Tibial nerve (tissue), 4 donors: Measurements from ENCODE around the gene NOP16. TPM values are rescaled to one million over a fixed set of nuclear protein-coding genes. Genes with fewer than 3 reads are reported as not detected.

Experiments used
- DNase-seq, 2 donors: peaks; one replicate each; pipeline ENCODE4 v3.0.0-alpha.2; 2019; ENCODE audit warnings: low spot score in 2 of 2
- H3K27ac ChIP-seq, 4 donors: fragments of 200-600 bp; sonication (generic) in 3 of 4; one replicate each; pipeline ENCODE4 v1.5.1; 2017 to 2019; ENCODE audit warnings: mild to moderate bottlenecking in 1 of 4
- H3K27me3 ChIP-seq, 2 donors: fragments of 200-600 bp; sonication (generic) in 1 of 2; one replicate each; pipeline versions ENCODE4 v1.5.1 to v1.6.0; 2017 to 2019
- H3K36me3 ChIP-seq, 3 donors: fragments of 200-600 bp; sonication (generic); one replicate each; pipeline ENCODE4 v1.5.1; 2018 to 2019
- H3K4me1 ChIP-seq, 4 donors: fragments of 200-600 bp; sonication (generic) in 3 of 4; one replicate each; pipeline ENCODE4 v1.5.1; 2017 to 2019
- H3K4me3 ChIP-seq, 4 donors: fragments of 200-600 bp; sonication (generic) in 3 of 4; one replicate each; pipeline ENCODE4 v1.5.1; 2017 to 2019; ENCODE audit warnings: mild to moderate bottlenecking in 1 of 4, moderate library complexity in 1 of 4
- H3K9me3 ChIP-seq, 4 donors: fragments of 200-600 bp; sonication (generic) in 3 of 4; one replicate each; pipeline ENCODE4 v1.5.1; 2017 to 2019
- EP300 ChIP-seq, 2 donors: sonication (generic); formaldehyde crosslinking; IDR thresholded peaks; one replicate each; pipeline ENCODE4 v1.6.1; 2017; ENCODE audit warnings: antibody characterized with exemption in 2 of 2, mild to moderate bottlenecking in 1 of 2
- POLR2A ChIP-seq, 2 donors: fragments of 450-650 bp; IDR thresholded peaks; one replicate each; pipeline ENCODE4 v1.6.1; 2017; ENCODE audit warnings: antibody characterized with exemption in 2 of 2, mild to moderate bottlenecking in 2 of 2, moderate library complexity in 2 of 2
- WGBS, 2 donors: methylation state at CpG; one replicate each; pipeline ENCODE4 v1.1.5; 2018; 5-methylcytosine and 5-hydroxymethylcytosine counted together
- total RNA-seq, 4 donors: library from RNA; depleted of rRNA; stranded (reverse); fragments of >200 nt; gene quantifications; one replicate each; pipeline ENCODE4 v1.1.0, GENCODE V29; 2016
- TF ChIP-seq, protein P1 (sequence below), 5 experiments: fragments of 200-600 bp in 3 of 5; fragments of 450-650 bp in 2 of 5; sonication (generic) in 3 of 5; IDR thresholded peaks; one replicate each; pipeline ENCODE4 v1.5.1; 2016 to 2019; ENCODE audit warnings: antibody characterized with exemption in 5 of 5, mild to moderate bottlenecking in 3 of 5, moderate library complexity in 2 of 5

The NOP16 gene
- total RNA-seq, 4 donors from 2014 or later, result 6.1 to 17.7 (median 6.6) TPM

DNA sequence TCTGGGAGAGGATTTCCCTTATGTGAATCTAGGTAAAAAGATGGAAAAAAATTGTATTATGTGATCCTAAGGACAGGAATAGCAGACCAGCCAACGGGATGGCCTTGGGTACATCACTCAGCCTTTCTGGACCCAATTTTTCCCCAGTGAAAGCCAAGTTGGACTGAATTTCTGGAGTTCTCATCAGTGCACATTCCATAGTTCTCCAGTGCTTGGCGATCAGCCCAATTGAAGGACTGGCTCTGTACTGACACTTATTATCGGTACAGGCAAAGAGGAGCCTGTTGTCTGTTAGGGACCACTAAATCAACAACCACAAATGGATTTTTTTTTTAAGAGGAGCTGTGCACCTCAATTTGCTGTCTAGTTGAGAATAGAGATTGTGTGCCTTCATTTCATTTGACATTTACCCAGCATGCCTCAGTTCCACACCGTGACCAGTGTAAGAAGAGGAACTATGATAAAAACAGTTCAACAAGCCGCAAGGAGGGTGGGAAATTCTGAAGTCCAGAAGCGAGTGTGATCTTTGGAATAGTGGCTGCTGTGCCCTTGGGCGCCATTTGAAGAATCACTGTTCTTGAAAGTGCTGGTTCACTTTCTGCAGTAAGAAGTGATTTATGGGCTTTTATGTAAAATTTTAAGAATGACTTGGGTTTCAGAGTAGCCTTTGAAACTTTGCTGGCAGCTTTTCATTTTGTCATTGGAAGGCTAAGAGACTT lies 15.1 kb downstream of the NOP16 start:
- no peaks in the 10 kb centered on the region for H3K27me3 ChIP-seq
- H3K4me3 ChIP-seq, result no peak overlapping the region
- TF ChIP-seq EP300 (IDR thresholded peaks at IDR 0.05), result no peak
- TF ChIP-seq, protein P1, sequence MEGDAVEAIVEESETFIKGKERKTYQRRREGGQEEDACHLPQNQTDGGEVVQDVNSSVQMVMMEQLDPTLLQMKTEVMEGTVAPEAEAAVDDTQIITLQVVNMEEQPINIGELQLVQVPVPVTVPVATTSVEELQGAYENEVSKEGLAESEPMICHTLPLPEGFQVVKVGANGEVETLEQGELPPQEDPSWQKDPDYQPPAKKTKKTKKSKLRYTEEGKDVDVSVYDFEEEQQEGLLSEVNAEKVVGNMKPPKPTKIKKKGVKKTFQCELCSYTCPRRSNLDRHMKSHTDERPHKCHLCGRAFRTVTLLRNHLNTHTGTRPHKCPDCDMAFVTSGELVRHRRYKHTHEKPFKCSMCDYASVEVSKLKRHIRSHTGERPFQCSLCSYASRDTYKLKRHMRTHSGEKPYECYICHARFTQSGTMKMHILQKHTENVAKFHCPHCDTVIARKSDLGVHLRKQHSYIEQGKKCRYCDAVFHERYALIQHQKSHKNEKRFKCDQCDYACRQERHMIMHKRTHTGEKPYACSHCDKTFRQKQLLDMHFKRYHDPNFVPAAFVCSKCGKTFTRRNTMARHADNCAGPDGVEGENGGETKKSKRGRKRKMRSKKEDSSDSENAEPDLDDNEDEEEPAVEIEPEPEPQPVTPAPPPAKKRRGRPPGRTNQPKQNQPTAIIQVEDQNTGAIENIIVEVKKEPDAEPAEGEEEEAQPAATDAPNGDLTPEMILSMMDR (IDR thresholded peaks at IDR 0.05), result no peak
- no peak for TF ChIP-seq POLR2A (IDR thresholded peaks at IDR 0.05)
- H3K4me1 ChIP-seq, result peaks cover 0 to 28% (median 0%) of the 10 kb centered on the region in 4 donors
- no peaks in the 10 kb centered on the region for H3K9me3 ChIP-seq
- peak; percentile 42 to 51 for DNase-seq
- peaks cover 0 to 48% (median 0%) of the 10 kb centered on the region in 3 donors for H3K36me3 ChIP-seq
- H3K27ac ChIP-seq, result peak overlapping the region in 2 of 4 donors; percentile 39 to 47
- WGBS, 2 donors, result 30 to 37% methylated on average over 7 of the region's 7 CpGs

DNA sequence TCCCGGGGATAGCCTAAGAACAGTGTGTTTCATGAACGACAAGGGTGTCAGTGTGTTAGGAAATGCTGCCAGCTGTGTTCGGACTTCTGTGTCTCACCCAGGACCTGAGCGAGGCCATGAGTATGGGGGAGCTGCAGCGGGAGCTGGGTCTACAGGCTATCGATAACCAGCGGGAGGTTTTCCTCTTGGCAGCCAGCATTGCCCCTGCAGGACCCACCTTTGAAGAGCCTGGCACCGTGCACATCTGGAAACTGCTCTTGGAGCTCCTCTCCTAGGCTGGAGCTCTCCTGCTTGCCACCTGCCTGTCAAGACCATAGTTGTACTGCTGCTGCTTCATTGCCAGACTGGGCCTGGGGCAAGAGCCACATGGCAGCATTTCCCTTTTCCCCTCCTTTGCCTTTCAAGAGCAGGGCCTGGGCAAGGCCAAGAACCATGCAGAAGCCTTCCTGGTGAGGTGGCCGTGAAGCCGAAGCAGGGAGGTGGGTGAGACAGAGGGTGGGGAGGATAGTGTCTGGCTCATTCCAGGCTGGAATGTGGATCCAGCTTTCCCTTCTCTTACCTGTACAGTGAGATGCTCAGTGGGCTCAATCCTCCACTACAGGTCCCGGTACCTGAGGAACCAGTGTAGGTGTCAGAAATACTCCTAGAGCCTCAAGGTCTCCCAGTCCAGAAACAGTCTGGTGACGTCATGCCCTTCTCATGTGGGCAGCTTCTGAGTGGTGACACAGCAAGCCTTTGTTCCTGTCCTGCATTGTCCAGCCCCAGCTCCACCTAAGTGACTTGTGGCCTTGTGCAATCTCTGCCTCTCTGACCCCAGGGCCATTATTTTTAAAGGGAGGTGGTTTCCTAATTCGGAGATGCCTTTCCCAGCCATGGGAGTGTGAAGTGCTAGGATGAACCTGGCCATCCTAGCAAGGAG lies 16.5 kb downstream of the NOP16 start:
- TF ChIP-seq EP300 (IDR thresholded peaks at IDR 0.05) (no peak), POLR2A (IDR thresholded peaks at IDR 0.05) (no peak)
- TF ChIP-seq, protein P1 (IDR thresholded peaks at IDR 0.05), result no peak
- peaks cover 0 to 54% (median 0%) of the 10 kb centered on the region in 3 donors for H3K36me3 ChIP-seq
- WGBS, 2 donors, result 90 to 93% methylated on average over 12 to 13 of the region's 13 CpGs
- peak overlapping the region in 2 of 4 donors; percentile 24 to 41 for H3K27ac ChIP-seq
- H3K9me3 ChIP-seq, result no peaks in the 10 kb centered on the region
- no peak for DNase-seq
- H3K4me1 ChIP-seq, result peaks cover 0 to 28% (median 0%) of the 10 kb centered on the region in 4 donors
- H3K4me3 ChIP-seq, result no peak overlapping the region
- H3K27me3 ChIP-seq, result no peaks in the 10 kb centered on the region

- Histone ChIP-seq H3K9me3 (no peaks in the 10 kb centered on the region), H3K36me3 (peaks cover 0 to 54% (median 0%) of the 10 kb centered on the region in 3 donors), H3K4me3 (no peak overlapping the region), H3K27ac (no peak overlapping the region), H3K27me3 (no peaks in the 10 kb centered on the region), H3K4me1 (peaks cover 0 to 37% (median 0%) of the 10 kb centered on the region in 4 donors)
- 86 to 90% methylated on average over 8 of the region's 8 CpGs for WGBS, 2 donors
- TF ChIP-seq, protein P1 (IDR thresholded peaks at IDR 0.05), result no peak
- TF ChIP-seq POLR2A (IDR thresholded peaks at IDR 0.05) (no peak), EP300 (IDR thresholded peaks at IDR 0.05) (no peak)
- no peak for DNase-seq
These were observed 18.3 kb downstream of the NOP16 start for GRCh38 chr5:176369934-176370711.

GRCh38 chr5:176368726-176369125 lies 19.7 kb downstream of the NOP16 start:
- Histone ChIP-seq H3K4me1 (peaks cover 0 to 33% (median 2%) of the 10 kb centered on the region in 4 donors), H3K27me3 (no peaks in the 10 kb centered on the region), H3K9me3 (no peaks in the 10 kb centered on the region), H3K27ac (no peak overlapping the region), H3K36me3 (peaks cover 0 to 54% (median 0%) of the 10 kb centered on the region in 3 donors), H3K4me3 (no peak overlapping the region)
- WGBS, 2 donors, result 97 to 98% methylated on average over 11 to 13 of the region's 13 CpGs
- TF ChIP-seq EP300 (IDR thresholded peaks at IDR 0.05) (no peak), POLR2A (IDR thresholded peaks at IDR 0.05) (no peak)
- TF ChIP-seq, protein P1 (IDR thresholded peaks at IDR 0.05), result no peak
- no peak for DNase-seq
